Posterior vena cava (tissue), 2 donors: Measurements from ENCODE around the gene C10orf90. TPM values are rescaled to one million over a fixed set of nuclear protein-coding genes. Genes with fewer than 3 reads are reported as not detected.

Experiments used
- DNase-seq: peaks from one replicate; pipeline ENCODE4 v3.0.0-alpha.2; 2020; ENCODE audit warnings: low spot score
- intact Hi-C, 2 donors: fragments of 100-400 bp; cut with DNase I; formaldehyde crosslinking; loops; one replicate each; pipeline versions ENCODE4 v1.14.1 to v1.14.2; 2022 to 2023
- long read RNA-seq, 2 donors: library from polyadenylated mRNA; unstranded; transcript quantifications; one replicate each; pipeline ENCODE4 v2.0.0, GENCODE V29; 2020 to 2021
- total RNA-seq, 2 donors: library from RNA; stranded (reverse); fragmentation: NEBNext Ultra II Directional; extraction: Animal tissue kit (Norgen Biotek cat#: 25700); gene quantifications; one replicate each; pipeline ENCODE4 v1.2.1, GENCODE V29; 2021
- donor health status: DM: yes; HTN: yes; CAD: no.
- donor health status: DM: yes; HTN: yes; CAD: no.

Gene C10orf90, protein sequence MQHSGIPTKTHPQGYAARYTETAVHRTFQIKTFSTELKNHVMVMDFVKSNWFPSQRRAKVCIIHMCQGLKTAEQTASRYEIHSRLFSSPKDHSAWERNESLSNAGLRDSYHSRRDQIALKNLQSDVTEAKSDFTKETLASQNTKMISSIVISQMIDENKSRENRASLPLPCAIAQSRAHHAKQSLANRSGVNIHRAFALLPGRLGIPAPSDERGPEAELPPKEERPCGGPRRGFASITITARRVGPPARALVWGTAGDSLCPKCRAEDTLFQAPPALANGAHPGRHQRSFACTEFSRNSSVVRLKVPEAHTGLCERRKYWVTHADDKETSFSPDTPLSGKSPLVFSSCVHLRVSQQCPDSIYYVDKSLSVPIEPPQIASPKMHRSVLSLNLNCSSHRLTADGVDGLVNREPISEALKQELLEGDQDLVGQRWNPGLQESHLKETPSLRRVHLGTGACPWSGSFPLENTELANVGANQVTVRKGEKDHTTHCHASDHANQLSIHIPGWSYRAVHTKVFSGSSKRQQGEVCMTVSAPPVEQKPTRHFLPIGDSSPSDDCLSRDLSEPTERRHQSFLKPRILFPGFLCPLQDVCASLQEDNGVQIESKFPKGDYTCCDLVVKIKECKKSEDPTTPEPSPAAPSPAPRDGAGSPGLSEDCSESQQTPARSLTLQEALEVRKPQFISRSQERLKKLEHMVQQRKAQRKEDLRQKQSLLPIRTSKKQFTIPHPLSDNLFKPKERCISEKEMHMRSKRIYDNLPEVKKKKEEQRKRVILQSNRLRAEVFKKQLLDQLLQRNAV
- not detected for total RNA-seq
- long read RNA-seq, donor 1: 0 reads
- long read RNA-seq, donor 2: 0 reads

DNA sequence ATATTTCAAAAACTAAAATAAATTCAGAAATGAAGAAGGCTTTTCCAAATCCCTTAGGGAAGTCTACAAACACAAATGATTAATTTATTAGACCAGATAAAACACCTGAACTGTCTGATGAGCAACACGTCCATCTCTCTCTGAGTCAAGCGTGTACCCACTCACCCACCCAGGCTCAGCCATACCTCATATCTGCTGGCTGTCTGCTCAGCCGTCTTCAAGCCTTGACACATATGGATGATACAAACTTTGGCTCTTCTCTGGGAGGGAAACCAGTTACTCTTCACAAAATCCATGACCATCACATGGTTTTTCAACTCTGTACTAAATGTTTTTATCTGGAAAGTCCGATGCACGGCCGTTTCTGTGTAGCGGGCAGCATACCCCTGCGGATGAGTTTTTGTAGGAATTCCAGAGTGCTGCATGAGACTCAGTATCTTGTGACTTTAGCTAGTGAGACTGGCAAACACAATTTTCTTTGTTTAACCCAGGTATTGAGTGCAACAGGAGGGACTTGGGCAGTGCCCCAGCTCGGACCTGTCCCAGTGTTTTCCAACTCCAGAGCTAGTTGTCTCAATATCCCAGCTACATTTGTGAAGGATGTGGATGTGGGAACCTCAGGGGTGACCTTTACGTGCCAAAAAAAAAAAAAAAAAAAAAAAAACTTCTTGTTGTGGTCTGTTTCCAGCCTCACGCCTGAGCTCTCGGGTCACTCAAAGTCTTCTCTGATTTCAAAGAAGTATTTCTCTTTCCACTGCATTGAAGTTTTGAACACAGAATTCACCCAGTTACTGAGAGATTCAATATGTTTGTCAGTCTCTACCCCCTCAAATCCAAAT lies at the start of gene C10orf90:
Gene C10orf90 (minus strand): TSS at position 638 of the 839 bp plus-strand sequence. CDS start 213 bp downstream, at position 425.
- no peak for DNase-seq

GRCh38 chr10:126716366-126716765 lies 45.9 kb upstream of the C10orf90 start:
- intact Hi-C loops: no loop called here
- DNase-seq: no peak

More for the DNA sequence above, at the start of gene C10orf90:
- intact Hi-C loops: no loop called here

DNA sequence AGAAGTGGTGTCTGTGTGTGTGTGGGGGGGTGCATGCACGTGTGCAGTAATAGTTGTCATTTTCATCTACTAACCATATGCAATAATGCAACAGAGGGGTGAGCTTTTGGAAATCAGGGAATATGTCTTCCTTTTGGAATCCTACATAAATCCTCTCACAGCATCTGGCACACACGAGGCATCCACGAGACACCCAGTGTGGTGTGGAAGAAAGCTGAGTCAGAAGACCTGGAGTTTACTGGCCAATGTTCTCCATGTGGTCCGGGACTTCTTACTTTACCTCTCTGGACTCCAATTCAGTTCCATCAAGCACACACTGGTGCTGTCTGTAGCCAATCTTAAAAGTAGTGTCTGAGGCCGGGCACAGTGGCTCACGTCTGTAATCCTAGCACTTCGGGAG lies 43.1 kb upstream of the C10orf90 start:
- no peak for DNase-seq
- intact Hi-C loops: no loop called here

DNA sequence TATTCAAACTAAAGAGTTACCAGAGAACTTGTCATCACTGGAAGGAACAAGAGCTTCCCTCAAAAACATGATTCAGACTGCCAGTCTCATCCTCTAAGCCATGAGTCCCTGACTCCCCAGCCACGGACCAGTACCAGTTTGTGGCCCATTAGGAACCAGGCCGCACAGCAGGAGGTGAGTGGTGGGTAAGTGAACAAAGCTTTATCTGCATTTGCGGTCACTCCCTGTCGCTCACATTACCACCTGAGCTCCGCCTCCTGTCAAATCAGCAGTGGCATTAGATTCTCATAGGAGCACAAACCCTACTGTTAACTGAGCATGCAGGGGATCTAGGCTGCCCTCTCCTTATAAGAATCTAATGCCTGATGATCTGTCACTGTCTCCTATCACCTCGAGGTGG lies 42.2 kb upstream of the C10orf90 start:
- intact Hi-C loops: no loop called here
- no peak for DNase-seq

DNA sequence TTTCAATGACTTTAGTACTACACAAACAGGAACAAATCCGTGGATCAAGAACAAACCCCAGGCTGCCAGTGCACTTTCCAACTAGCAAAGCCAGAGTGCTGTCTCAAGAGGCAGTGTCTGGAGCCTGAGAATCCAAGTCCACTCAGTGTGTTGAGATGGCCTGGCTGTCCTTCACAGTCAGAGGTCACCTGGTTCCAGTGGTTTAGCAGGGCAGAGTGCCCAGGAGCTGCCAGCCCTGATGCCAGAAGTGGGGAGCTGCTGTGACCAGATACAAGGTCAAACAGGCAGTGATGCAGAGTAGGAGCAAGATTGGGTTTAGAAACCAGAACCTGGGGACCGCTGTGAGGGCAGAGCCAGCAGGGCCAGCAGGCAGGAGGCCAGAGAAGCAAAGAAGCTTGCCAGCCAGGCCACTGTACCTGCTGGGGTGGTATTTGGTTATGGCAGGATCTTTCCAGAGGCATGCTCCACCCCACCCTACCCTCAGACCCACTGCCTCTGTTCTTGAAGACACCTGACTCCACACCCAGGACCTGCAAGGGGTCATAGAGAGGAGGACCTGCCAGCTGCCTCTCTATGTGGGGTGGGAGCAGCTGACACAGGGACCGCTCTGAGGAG lies 35.6 kb upstream of the C10orf90 start:
- intact Hi-C loops: no loop called here
- DNase-seq: no peak

- intact Hi-C loops: no loop called here
- no peak for DNase-seq
Observed at GRCh38 chr10:126705131-126705530, 34.6 kb upstream of the C10orf90 start.

DNA sequence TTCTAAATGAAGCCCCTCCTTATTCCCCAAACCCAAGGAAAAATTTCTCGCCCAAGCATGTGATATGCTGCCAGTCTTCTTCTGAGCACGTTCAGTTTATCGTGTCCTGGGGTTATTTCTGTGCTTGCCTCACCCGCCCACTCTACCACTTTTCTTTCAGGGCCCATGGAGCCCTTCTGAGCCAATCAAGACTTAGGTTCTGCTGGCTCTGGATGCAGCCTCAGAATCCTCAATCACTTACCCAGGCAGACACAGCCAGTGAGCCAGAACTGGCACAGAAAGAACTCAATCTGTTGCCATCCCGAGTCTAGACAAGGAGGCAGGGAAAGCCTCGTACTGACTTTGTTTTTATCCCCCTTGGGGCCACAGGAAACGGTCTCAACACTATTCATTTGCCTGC lies 34.2 kb upstream of the C10orf90 start:
- DNase-seq: no peak
- intact Hi-C loops: no loop called here

DNA sequence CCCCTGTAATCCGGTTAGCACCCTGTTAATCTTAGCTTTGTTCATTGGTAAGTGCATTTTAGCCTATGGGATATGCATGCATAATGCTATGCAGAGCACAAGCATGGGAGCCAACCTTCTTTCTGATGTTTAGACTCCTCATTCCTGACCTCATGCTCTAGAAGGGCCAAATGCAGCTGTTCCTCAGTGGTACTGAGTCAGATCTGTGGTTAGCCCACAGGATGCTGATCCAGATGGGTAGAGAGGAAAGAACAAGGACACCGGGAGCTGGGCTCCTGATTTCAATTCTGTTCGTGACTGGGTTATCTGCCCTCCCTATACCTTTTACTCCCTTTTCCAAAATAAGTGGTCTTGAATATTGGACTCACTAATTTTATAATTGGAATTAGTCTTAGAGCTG lies 31.7 kb upstream of the C10orf90 start:
- no peak for DNase-seq
- intact Hi-C loops: no loop called here

DNA sequence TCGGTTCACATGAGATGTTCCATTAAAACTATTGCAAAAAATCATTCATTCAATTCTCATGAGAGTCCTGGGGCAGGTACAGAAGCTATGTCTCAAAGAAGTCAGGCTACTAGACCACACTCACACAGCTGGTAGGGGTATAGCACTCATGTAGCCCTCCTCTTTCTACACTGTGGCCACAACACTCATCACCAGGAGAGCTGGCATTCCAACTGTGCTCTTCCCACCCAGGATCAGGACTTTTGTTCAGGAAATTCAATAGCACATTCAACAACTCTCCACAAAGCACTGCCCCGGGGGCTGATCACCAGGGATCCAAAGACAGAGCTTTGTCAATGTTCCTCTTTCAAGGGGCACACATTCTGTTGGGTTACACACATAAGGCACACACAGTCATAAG lies 31.0 kb upstream of the C10orf90 start:
- intact Hi-C loops: no loop called here
- DNase-seq: no peak

- intact Hi-C loops: loop anchor here in 1 of 2 donors (10.0 kb wide), 1 partner anchor 1078 kb away; no protein-coding TSS in a partner anchor
Observed at GRCh38 chr10:126696684-126697083, 26.2 kb upstream of the C10orf90 start.

GRCh38 chr10:126691456-126691855 lies 21.0 kb upstream of the C10orf90 start:
- DNase-seq: no peak
- intact Hi-C loops: loop anchor here in 1 of 2 donors (10.0 kb wide), 1 partner anchor 1083 kb away; no protein-coding TSS in a partner anchor

More at GRCh38 chr10:126696684-126697083, 26.2 kb upstream of the C10orf90 start:
- DNase-seq: no peak

DNA sequence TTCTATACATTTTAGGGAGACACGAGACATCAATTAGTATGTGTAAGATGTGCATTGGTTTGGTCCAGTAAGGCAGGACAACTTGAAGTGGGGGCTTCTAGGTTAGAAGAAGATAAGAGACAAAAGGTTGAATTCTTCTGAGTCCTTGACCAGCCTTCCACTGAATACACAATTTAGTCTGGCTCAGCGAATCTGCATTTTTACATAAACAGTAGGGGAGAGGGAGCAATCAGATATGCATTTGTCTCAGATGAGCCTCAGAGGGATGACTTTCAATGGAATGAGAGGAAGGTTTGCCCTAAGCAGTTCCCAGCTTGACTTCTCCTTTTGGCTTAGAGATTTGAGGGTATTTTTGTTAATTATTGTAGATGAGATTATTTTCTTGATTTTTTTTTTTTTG lies 20.0 kb upstream of the C10orf90 start:
- intact Hi-C loops: loop anchor here in 1 of 2 donors (10.0 kb wide), 1 partner anchor 1084 kb away; no protein-coding TSS in a partner anchor
- no peak for DNase-seq

GRCh38 chr10:126689461-126689994 lies 19.0 kb upstream of the C10orf90 start:
- no peak for DNase-seq
- intact Hi-C loops: no loop called here

DNA sequence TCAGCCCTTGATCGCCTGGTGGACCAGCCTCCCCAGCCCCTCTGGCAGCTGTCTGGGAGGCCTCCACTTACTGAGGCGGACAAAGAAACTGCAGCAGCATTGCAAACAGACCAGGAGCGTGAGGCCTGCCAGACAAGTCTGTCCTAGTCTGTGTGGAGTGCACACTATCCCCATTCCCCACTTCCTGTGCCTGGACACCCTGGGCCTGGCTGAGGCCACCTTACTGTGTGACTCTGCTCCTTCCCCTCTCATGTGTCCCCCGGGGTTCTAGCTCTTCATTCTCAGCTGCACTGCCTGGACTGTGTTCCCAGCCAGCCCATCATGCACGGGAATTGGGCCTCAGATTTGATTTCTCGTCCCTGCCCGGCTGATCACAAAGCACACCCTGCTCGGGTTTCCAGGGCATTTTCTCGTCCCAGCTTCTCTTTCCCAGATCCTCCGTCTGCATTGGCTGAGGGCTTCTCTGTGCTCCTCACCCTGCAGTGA lies 16.7 kb upstream of the C10orf90 start:
- no peak for DNase-seq
- intact Hi-C loops: no loop called here

GRCh38 chr10:126686719-126687118 lies 16.2 kb upstream of the C10orf90 start:
- intact Hi-C loops: no loop called here
- no peak for DNase-seq

DNA sequence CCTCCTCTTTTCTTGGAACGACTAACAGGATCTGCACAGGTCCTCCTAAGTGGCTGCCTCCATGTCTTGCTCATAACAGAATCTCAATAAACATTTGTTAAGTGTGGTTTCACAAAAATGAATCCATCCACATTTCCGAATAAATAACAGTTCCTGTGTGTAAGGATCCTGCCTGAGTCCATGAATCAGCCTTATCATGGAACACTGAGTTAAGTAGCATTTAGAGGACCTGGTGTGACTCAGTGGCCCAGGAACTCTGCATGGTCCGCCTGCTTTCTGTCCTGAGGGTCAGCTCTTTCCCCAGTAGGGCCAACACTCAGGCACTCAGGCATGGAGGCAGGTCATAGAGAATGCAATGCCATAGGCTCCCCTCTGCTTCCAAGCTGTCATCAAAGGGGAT lies 15.8 kb upstream of the C10orf90 start:
- intact Hi-C loops: no loop called here
- no peak for DNase-seq

DNA sequence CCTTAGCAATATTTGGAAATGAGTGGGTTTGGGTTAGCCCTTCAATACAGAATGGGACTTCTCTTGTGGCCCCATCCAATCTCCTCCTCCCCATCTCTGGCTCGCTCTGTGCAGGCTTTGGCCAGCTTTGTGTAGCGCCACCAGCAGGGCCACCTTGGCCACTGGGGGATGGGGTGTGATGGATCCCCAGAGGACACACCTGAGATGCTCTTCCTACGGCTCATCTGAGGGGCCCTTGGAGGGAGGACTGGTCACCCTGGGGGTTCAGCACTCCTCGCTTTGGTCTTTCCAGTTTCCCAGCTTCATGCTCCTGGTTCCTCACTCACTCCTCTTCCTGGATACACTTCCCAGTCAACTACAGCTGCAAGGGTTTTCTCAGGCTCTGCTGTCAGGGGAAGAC lies 15.3 kb upstream of the C10orf90 start:
- intact Hi-C loops: no loop called here
- no peak for DNase-seq

DNA sequence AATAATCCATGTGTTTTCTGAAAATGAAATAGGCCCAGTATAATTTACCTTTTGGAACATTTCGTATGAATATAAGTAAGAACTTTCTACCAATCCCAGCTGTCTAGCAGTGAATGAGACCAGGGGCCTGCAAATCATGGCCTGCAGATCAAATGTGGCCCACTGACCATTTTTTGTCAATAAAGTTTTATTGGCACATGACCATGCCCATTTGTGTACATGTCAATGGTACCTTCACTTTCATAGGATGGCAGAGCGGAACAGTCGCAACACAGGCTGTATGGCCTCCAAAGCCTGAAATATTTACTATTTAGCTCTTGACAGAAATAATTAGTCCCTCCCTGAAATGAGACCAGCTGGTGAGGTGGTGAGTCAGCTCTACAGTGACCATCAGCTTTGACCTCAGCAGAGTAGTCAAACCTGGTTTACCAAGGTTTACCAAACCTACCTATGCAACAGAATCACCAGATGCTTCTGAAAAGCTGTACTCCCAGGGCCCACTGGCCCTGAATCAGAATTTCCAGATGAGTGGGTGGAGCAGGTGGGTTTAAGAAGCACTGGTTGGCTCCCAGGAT lies 13.8 kb upstream of the C10orf90 start:
- intact Hi-C loops: no loop called here
- no peak for DNase-seq
